Chondrocyte (in vitro differentiated cells): ENCODE measurements around the gene SLC40A1. TPM values are rescaled to one million over a fixed set of nuclear protein-coding genes. Genes with fewer than 3 reads are reported as not detected.

Experiments used
- DNase-seq: peaks from one replicate; pipeline ENCODE4 v3.0.0; 2021; ENCODE audit warnings: mixed read lengths, low spot score
- H3K27ac Mint-ChIP-seq: one replicate; pipeline ENCODE4 v1.8.0; 2021; ENCODE audit warnings: mild to moderate bottlenecking, moderate library complexity, mixed read lengths; ENCODE audit not compliant: unreplicated experiment
- H3K27me3 Mint-ChIP-seq: 2 replicates; pipeline ENCODE4 v1.8.0; 2021; ENCODE audit warnings: low read depth, mixed read lengths
- H3K36me3 Mint-ChIP-seq: 2 replicates; pipeline ENCODE4 v1.8.0; 2021; ENCODE audit warnings: low read depth, mixed read lengths
- H3K4me1 Mint-ChIP-seq: 2 replicates; pipeline ENCODE4 v1.8.0; 2021; ENCODE audit warnings: low read depth, mild to moderate bottlenecking, mixed read lengths
- H3K4me3 Mint-ChIP-seq: one replicate; pipeline ENCODE4 v1.8.0; 2021; ENCODE audit warnings: mild to moderate bottlenecking, moderate library complexity, mixed read lengths; ENCODE audit not compliant: unreplicated experiment
- H3K9me3 Mint-ChIP-seq: 2 replicates; pipeline ENCODE4 v1.8.0; 2021; ENCODE audit warnings: low read depth, mixed read lengths
- CTCF ChIP-seq: fragments of 200-600 bp; sonication (generic); IDR thresholded peaks from 2 replicates; pipeline ENCODE4 v1.5.0; 2021; ENCODE audit warnings: antibody characterized with exemption, mild to moderate bottlenecking, moderate library complexity
- total RNA-seq: library from RNA; stranded (reverse); gene quantifications from 3 replicates; pipeline ENCODE4 v1.2.1, GENCODE V29; 2021

The SLC40A1 gene
- total RNA-seq, 1 donor from 2014 or later: 20.3 TPM

- Mint-ChIP-seq H3K4me1 (peaks cover 23% of the 10 kb centered on the region), H3K27ac (no peak overlapping the region), H3K9me3 (peaks cover 5% of the 10 kb centered on the region), H3K27me3 (no peaks in the 10 kb centered on the region), H3K36me3 (no peaks in the 10 kb centered on the region), H3K4me3 (no peak overlapping the region)
- no peak for DNase-seq
- no peak for TF ChIP-seq CTCF
Measured at GRCh38 chr2:189544318-189545042, 36.1 kb downstream of the SLC40A1 start.

- no peak overlapping the region for H3K4me3 Mint-ChIP-seq
- H3K27ac Mint-ChIP-seq: no peak overlapping the region
- no peak for DNase-seq
- peaks cover 12% of the 10 kb centered on the region for H3K4me1 Mint-ChIP-seq
- no peaks in the 10 kb centered on the region for H3K27me3 Mint-ChIP-seq
- H3K36me3 Mint-ChIP-seq: no peaks in the 10 kb centered on the region
- H3K9me3 Mint-ChIP-seq: peaks cover 5% of the 10 kb centered on the region
- no peak for TF ChIP-seq CTCF
Measured at GRCh38 chr2:189543367-189543766, 37.2 kb downstream of the SLC40A1 start.

- no peaks in the 10 kb centered on the region for H3K36me3 Mint-ChIP-seq
Measured at GRCh38 chr2:189542145-189542882, 38.3 kb downstream of the SLC40A1 start.

GRCh38 chr2:189541591-189541990 is 39.0 kb downstream of the SLC40A1 start:
- Mint-ChIP-seq H3K27ac (no peak overlapping the region), H3K4me3 (no peak overlapping the region), H3K36me3 (no peaks in the 10 kb centered on the region), H3K9me3 (peaks cover 5% of the 10 kb centered on the region), H3K4me1 (peaks cover 7% of the 10 kb centered on the region), H3K27me3 (no peaks in the 10 kb centered on the region)
- TF ChIP-seq CTCF: no peak
- DNase-seq: no peak

More at GRCh38 chr2:189542145-189542882, 38.3 kb downstream of the SLC40A1 start:
- H3K9me3 Mint-ChIP-seq: peaks cover 5% of the 10 kb centered on the region
- no peaks in the 10 kb centered on the region for H3K27me3 Mint-ChIP-seq
- no peak overlapping the region for H3K27ac Mint-ChIP-seq
- DNase-seq: no peak
- peaks cover 7% of the 10 kb centered on the region for H3K4me1 Mint-ChIP-seq
- H3K4me3 Mint-ChIP-seq: no peak overlapping the region
- TF ChIP-seq CTCF: no peak

GRCh38 chr2:189540551-189540950 is 40.0 kb downstream of the SLC40A1 start:
- no peak overlapping the region for H3K27ac Mint-ChIP-seq
- peaks cover 7% of the 10 kb centered on the region for H3K4me1 Mint-ChIP-seq
- peaks cover 5% of the 10 kb centered on the region for H3K9me3 Mint-ChIP-seq
- no peak overlapping the region for H3K4me3 Mint-ChIP-seq
- DNase-seq: no peak
- H3K36me3 Mint-ChIP-seq: peaks cover 2% of the 10 kb centered on the region
- no peak for TF ChIP-seq CTCF
- no peaks in the 10 kb centered on the region for H3K27me3 Mint-ChIP-seq
